ENCODE data around the gene MCAM.

Gene MCAM

GRCh38 chr11:119332111-119332765 is 15.3 kb upstream of the MCAM start:
- CTCF ChIA-PET, result interaction anchor here (1.1 to 1.6 kb wide), 3 partner anchors 8 to 10 kb away, joined by 3 to 10 read pairs (median 4); no protein-coding TSS in a partner anchor
- no peak for TF ChIP-seq PKNOX1 (IDR thresholded peaks at IDR 0.05)
- TF ChIP-seq HDGF (IDR thresholded peaks at IDR 0.05; ENCODE audit: borderline replicate concordance), result no peak
- POLR2A ChIA-PET, result no interaction called here
- no peak for DNase-seq (ENCODE audit: extremely low spot score)

- TF ChIP-seq NFRKB (IDR thresholded peaks at IDR 0.05) (no peak), PKNOX1 (IDR thresholded peaks at IDR 0.05) (no peak), ELF4 (IDR thresholded peaks at IDR 0.05) (no peak)
- DNase-seq (ENCODE audit: extremely low spot score), result no peak
- ChIA-PET POLR2A (no interaction called here), CTCF (no interaction called here)
Measured at GRCh38 chr11:119330237-119330636, 13.3 kb upstream of the MCAM start.

- TF ChIP-seq LEF1 (IDR thresholded peaks at IDR 0.05; ENCODE audit: borderline replicate concordance), result no peak
- no peak for TF ChIP-seq FOXA1 (IDR thresholded peaks at IDR 0.05)
- TF ChIP-seq FOXK2 (IDR thresholded peaks at IDR 0.05), result no peak
- no peak for TF ChIP-seq CTBP1 (IDR thresholded peaks at IDR 0.05; ENCODE audit: borderline replicate concordance)
- TF ChIP-seq HDGF (IDR thresholded peaks at IDR 0.05; ENCODE audit: borderline replicate concordance), result no peak
- TF ChIP-seq NFRKB (IDR thresholded peaks at IDR 0.05), result no peak
- no peak for TF ChIP-seq SUZ12 (IDR thresholded peaks at IDR 0.05)
- no peak for TF ChIP-seq FOXM1 (IDR thresholded peaks at IDR 0.05; ENCODE audit: borderline replicate concordance)
- TF ChIP-seq BHLHE40 (IDR thresholded peaks at IDR 0.05; ENCODE audit: borderline replicate concordance), result no peak
- TF ChIP-seq L3MBTL2 (conservative IDR thresholded peaks at IDR 0.05), result no peak
- no peak for TF ChIP-seq ZNF384 (IDR thresholded peaks at IDR 0.05)
- TF ChIP-seq ELF4 (IDR thresholded peaks at IDR 0.05), result no peak
- TF ChIP-seq PKNOX1 (IDR thresholded peaks at IDR 0.05), result no peak
Measured at GRCh38 chr11:119329320-119329719, 12.4 kb upstream of the MCAM start.

GRCh38 chr11:119324189-119324588 is 7.3 kb upstream of the MCAM start:
- ChIA-PET POLR2A (interaction anchor here (0.8 to 2.4 kb wide), 4 partner anchors 10 to 50 kb away, joined by 3 to 16 read pairs (median 6); partner anchors contain the start of gene RNF26), CTCF (interaction anchor here (0.6 to 4.3 kb wide), 17 partner anchors 8 to 751 kb away, joined by 3 to 57 read pairs (median 3); partner anchors contain the start of genes C1QTNF5, C2CD2L and RNF26)
- DNase-seq (ENCODE audit: extremely low spot score), result no peak
- TF ChIP-seq ARNT (IDR thresholded peaks at IDR 0.05) (no peak), TARDBP (IDR thresholded peaks at IDR 0.05) (no peak), HDGF (IDR thresholded peaks at IDR 0.05; ENCODE audit: borderline replicate concordance) (no peak), L3MBTL2 (conservative IDR thresholded peaks at IDR 0.05) (no peak), PKNOX1 (IDR thresholded peaks at IDR 0.05) (no peak), FOXM1 (IDR thresholded peaks at IDR 0.05; ENCODE audit: borderline replicate concordance) (no peak), NFRKB (IDR thresholded peaks at IDR 0.05) (no peak), BHLHE40 (IDR thresholded peaks at IDR 0.05; ENCODE audit: borderline replicate concordance) (no peak), SP1 (IDR thresholded peaks at IDR 0.05) (no peak), FOXK2 (IDR thresholded peaks at IDR 0.05) (no peak), ZNF384 (IDR thresholded peaks at IDR 0.05) (no peak)

More at GRCh38 chr11:119329320-119329719, 12.4 kb upstream of the MCAM start:
- CTCF ChIA-PET, result no interaction called here
- POLR2A ChIA-PET, result interaction anchor here (1.1 kb wide), 1 partner anchor 9 kb away, joined by 4 read pairs; no protein-coding TSS in a partner anchor
- DNase-seq (ENCODE audit: extremely low spot score), result no peak

GRCh38 chr11:119323532-119324033 is 6.7 kb upstream of the MCAM start:
- TF ChIP-seq ZNF384 (IDR thresholded peaks at IDR 0.05), result no peak
- no peak for TF ChIP-seq LEF1 (IDR thresholded peaks at IDR 0.05; ENCODE audit: borderline replicate concordance)
- TF ChIP-seq HDGF (IDR thresholded peaks at IDR 0.05; ENCODE audit: borderline replicate concordance), result no peak
- TF ChIP-seq ELF4 (IDR thresholded peaks at IDR 0.05), result no peak
- TF ChIP-seq FOXA1 (IDR thresholded peaks at IDR 0.05), result no peak
- no peak for TF ChIP-seq FOXK2 (IDR thresholded peaks at IDR 0.05)
- TF ChIP-seq FOXM1 (IDR thresholded peaks at IDR 0.05; ENCODE audit: borderline replicate concordance), result peak; percentile 67; the same call in 1 of the 2 replicates
- 0 out of 2 replicates have a peak, but pooled peaks have one; percentile 24 for TF ChIP-seq CTBP1 (IDR thresholded peaks at IDR 0.05; ENCODE audit: borderline replicate concordance)
- no peak for TF ChIP-seq TARDBP (IDR thresholded peaks at IDR 0.05)
- POLR2A ChIA-PET, result interaction anchor here (1.3 to 2.4 kb wide), 3 partner anchors 10 to 51 kb away, joined by 5 to 16 read pairs (median 6); partner anchors contain the start of gene RNF26
- peak; percentile 71 for DNase-seq (ENCODE audit: extremely low spot score)
- CTCF ChIA-PET, result interaction anchor here (0.6 to 4.3 kb wide), 21 partner anchors 9 to 751 kb away, joined by 3 to 57 read pairs (median 3); partner anchors contain the start of genes C1QTNF5, C2CD2L and RNF26
